ENCODE measurements around the gene KLF11.

DNA sequence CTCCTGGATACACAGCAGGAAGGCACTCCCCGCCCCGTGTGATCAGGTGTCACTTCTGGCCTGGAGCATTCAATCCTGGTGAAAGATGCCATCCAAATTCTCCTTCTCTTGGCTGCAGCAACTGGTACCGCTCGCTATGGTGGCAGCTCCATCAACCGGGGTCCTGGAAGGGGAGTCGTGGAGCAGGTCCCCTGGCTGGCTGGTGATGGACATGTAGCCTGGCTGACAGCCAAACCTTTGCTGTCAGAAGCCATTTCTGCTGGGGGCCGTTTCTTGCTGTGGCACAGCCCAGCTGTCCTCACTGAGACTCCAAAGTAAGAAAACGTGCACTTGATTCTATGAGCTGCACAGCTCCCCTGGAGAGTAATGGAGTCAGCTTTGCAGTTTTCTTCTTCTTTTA lies 44.0 kb downstream of the KLF11 start:
- TF ChIP-seq POLR2AphosphoS5 (IDR thresholded peaks at IDR 0.05; ENCODE audit: low read depth, low read length) (no peak), POLR2A (IDR thresholded peaks at IDR 0.05; ENCODE audit: low read depth, low read length) (no peak), TAF1 (IDR thresholded peaks at IDR 0.05; ENCODE audit: borderline replicate concordance, low read depth, low read length) (no peak)
